Posterior vena cava (tissue), 2 donors: ENCODE results near the gene CNTFR. TPM values are rescaled to one million over a fixed set of nuclear protein-coding genes. Genes with fewer than 3 reads are reported as not detected.
A peak's percentile ranks its signal among the peaks of the same experiment; 100 is the strongest.

Experiments
- DNase-seq: peaks from one replicate; pipeline ENCODE4 v3.0.0-alpha.2; 2020; ENCODE audit warnings: low spot score
- intact Hi-C, 2 donors: fragments of 100-400 bp; cut with DNase I; formaldehyde crosslinking; loops; one replicate each; pipeline versions ENCODE4 v1.14.1 to v1.14.2; 2022 to 2023
- total RNA-seq, 2 donors: library from RNA; stranded (reverse); fragmentation: NEBNext Ultra II Directional; extraction: Animal tissue kit (Norgen Biotek cat#: 25700); gene quantifications; one replicate each; pipeline ENCODE4 v1.2.1, GENCODE V29; 2021
- donor health status: DM: yes; HTN: yes; CAD: no.
- donor health status: DM: yes; HTN: yes; CAD: no.

CNTFR gene
- total RNA-seq, 2 donors from 2014 or later = 7.0 to 15.5 TPM

GRCh38 chr9:34520096-34520495 lies 69.4 kb downstream of the CNTFR start:
- DNase-seq = no peak
- intact Hi-C loops = no loop called here

- intact Hi-C loops = no loop called here
- no peak for DNase-seq
These were observed 70.1 kb downstream of the CNTFR start for GRCh38 chr9:34519321-34520020.

DNA sequence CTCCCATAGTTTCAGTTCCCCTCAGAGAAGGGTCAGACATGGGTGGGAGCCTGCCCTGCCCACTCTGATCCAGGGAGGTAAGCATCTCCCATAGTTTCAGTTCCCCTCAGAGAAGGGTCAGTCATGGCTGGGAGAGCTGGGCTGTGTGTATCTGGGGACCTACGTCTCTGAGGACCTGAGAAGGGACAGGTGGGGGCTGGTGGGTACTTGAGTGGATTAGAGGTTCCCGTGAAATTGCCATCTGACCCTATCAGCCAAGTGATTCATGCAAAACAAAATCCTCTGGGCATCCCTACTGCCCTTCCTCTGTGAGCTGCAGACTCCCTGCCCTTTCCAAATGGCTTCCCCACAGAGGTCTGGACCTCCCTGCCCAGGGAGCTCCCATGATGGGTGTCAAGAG lies 70.6 kb downstream of the CNTFR start:
- intact Hi-C loops = no loop called here
- DNase-seq = no peak

DNA sequence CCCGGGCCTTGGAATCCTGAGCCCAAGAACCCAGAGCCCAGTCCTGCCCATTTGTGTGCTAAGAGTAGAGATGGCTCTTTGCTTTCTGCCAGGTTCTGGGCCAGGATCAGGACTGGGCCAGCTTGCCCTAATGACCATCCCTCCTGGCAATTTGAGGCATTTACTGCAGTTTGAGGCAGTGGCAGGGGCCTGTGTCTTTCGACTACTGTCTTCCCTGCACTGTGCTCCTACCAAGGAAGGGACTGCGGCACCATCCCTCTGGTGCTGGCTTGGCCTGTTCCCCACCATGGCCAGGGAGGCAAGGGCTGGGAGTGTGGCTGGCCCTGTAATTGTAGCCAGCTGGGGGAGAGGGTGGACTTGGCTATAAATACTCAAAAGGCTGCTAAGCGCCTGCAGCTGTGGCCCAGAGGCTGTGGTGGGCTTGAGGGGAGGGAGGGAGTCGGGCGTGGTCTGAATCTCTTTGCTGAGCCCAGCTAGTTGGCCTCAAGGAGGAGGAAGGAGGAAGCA lies 71.4 kb downstream of the CNTFR start:
- no peak for DNase-seq
- intact Hi-C loops = no loop called here

- intact Hi-C loops = no loop called here
- DNase-seq = no peak
These were observed 72.3 kb downstream of the CNTFR start for GRCh38 chr9:34517185-34517584.

DNA sequence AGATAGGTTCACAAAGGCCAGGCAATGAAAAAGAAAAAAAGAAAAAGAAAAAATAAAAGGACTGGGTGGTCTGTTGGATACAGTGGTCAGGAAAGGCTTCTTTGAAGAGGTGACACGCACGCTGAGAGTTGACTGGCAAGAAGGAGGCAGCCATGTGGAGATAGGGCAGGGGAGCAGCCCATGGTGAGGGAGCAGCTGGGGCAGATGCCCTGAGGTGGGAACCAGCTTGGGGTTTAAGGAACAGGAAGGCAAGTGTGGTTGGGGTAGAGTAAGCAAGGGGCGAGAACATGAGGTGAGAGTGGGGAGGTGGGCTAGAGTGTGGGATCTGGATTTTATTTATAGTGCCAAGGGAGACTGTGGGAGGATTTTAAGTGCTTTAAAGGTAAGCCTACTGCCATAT lies 73.6 kb downstream of the CNTFR start:
- intact Hi-C loops = no loop called here
- DNase-seq = no peak

DNA sequence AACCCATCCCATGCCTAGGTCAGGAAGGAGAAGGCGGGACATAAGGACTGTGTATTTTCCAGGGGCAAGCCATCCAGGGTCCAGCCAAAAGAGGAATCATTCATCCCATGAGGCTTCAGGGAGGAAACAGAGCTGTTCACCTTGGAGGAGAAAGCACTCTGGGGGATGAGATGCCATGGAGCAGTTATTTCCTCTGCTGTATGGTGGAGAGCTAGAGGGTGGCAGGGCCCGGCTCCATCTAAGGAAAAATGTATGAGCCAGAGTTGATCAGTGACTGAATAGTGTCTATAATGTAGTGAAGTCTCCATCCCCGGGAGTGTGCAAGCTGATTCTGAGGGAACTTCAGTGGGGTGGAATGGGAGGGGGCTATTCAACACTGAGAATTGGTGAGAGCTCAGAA lies 74.7 kb downstream of the CNTFR start:
- DNase-seq = peak; percentile 58

DNA sequence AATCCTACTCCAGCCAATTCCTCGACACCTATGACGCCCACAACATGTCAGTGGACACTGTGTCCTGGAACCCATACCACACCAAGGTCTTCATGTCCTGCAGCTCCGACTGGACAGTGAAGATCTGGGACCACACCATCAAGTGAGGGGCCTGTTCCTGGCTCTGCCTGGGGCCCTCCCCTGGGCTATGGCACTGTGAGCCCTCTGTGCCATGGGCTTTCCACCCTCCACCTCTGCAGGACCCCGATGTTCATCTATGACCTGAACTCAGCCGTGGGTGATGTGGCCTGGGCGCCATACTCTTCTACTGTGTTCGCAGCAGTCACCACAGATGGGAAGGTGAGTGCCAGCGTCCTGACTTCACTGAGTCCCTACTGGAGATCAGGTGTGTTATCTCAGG lies 75.1 kb downstream of the CNTFR start:
- peak; percentile 44 for DNase-seq
- intact Hi-C loops = no loop called here

More for the DNA sequence above, 74.7 kb downstream of the CNTFR start:
- intact Hi-C loops = no loop called here

- intact Hi-C loops = no loop called here
- peak; percentile 81 for DNase-seq
These were observed 75.8 kb downstream of the CNTFR start for GRCh38 chr9:34513567-34514214.

GRCh38 chr9:34512131-34513078 lies 77.1 kb downstream of the CNTFR start:
- peak; percentile 64 for DNase-seq
- intact Hi-C loops = no loop called here

DNA sequence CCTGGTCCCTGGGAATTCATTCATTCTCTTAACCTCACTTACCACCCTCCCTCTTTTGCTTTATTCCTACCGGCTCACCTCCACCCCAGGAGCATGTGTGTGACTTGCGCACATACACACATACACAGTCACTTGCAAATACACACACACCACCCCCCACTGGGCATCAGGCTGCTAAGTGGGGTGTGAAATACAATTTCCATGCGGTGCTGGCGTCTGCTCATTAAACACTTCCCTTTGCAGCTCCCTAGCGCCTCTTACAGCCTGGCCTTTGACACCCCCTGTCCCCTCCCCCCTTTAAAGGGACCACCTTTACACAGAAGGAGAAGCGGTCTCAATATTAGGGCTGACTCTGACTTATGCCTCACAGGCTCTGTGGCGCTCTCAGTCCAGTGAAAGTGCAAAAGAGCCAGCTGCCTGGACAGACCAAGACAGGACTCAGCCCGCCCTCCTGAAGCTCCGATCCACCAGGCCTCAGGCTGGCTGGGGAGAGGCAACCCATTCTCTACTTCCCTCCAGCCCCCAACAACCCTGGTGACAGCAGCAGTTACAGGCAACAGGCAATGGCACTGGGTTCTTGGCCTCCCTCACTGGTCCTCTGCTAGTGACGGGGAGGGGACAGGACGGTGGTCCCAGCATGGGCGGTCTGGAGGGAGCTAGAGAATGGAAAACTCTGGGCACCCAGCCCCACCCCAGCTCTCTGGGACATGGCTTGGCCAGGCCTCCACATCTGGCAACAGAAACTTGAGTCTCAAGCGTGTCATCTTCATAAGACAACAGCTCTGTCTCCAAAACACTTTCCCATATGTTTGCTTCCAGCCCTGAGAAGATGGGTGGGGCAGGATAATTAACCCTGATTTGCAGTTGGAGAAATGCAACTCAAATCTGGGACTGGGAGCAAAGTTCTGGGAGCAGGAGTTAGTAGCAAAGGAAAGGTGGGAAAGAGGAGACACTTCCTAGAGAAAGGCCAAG lies 78.7 kb downstream of the CNTFR start:
- DNase-seq = peak; percentile 72
- intact Hi-C loops = no loop called here

- intact Hi-C loops = loop anchor here in 1 of 2 donors (5.0 to 10.0 kb wide), 2 partner anchors 104 to 623 kb away; no protein-coding TSS in a partner anchor
- DNase-seq = peak; percentile 25
These were observed 80.6 kb downstream of the CNTFR start for GRCh38 chr9:34508951-34509350.

DNA sequence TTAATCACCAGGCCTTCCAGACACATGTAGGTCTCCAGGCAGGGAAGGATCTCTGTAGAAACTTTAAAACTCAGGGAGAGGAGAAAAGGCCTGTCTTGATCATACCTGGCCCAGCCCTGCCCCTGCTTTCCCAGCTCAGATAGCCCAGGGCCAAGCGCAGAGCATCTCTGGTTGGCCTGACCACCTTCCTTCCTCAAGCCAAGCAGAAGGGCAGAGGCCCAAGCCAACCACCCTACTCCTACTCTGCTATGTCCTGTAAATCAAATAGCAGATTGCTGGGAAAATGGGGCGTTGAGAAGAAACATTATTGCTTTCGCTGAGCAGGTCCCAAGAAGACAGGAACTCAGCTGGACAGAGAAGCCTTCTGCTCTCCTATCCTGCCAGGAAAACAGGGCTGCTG lies 81.1 kb downstream of the CNTFR start:
- DNase-seq = peak; percentile 53
- intact Hi-C loops = loop anchor here in 1 of 2 donors (5.0 to 10.0 kb wide), 2 partner anchors 104 to 624 kb away; no protein-coding TSS in a partner anchor

GRCh38 chr9:34507966-34508365 lies 81.6 kb downstream of the CNTFR start:
- intact Hi-C loops = loop anchor here in 1 of 2 donors (5.0 to 10.0 kb wide), 2 partner anchors 103 to 624 kb away; no protein-coding TSS in a partner anchor
- DNase-seq = peak; percentile 6

DNA sequence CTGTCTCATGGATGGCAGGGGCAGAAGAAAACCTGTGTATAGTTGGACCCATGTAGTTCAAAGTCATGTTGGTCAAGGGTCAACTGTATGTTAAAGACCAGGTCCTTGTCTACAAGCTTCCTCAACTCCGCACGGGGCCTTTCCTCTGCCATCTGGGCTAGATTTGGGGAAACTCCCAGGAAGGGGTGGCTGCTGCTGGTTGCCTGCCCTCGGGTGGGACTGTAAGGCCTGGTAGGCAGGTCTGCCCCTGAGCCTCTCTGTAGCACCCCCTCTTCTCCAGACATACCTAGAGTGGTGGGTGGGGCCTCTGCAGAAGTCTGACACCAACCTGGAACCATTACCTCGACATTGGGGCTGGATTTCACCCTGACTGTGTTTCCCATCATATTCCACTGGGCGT lies 82.0 kb downstream of the CNTFR start:
- DNase-seq = peak; percentile 22
- intact Hi-C loops = loop anchor here in 1 of 2 donors (5.0 to 10.0 kb wide), 2 partner anchors 103 to 625 kb away; no protein-coding TSS in a partner anchor

DNA sequence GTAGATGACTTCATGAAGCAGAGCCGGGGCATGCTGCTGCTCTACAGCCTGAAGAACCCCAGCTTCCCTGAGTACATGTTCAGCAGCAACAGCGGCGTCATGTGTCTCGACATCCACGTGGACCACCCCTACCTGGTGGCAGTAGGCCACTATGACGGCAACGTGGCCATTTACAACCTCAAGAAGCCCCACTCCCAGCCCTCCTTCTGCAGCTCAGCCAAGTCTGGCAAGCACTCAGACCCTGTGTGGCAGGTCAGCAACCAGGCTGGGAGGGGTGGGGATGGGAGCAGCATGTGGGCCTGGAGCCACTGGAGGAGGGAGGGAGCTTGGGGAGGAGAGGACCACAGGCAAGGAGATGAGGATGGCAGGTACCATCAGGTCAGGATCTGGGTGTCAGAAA lies 82.9 kb downstream of the CNTFR start:
- intact Hi-C loops = loop anchor here in 1 of 2 donors (5.0 to 10.0 kb wide), 2 partner anchors 102 to 626 kb away; no protein-coding TSS in a partner anchor
- DNase-seq = peak; percentile 60

- intact Hi-C loops = loop anchor here in 1 of 2 donors (5.0 to 10.0 kb wide), 2 partner anchors 101 to 627 kb away; no protein-coding TSS in a partner anchor
- peak; percentile 67 for DNase-seq
These were observed 84.0 kb downstream of the CNTFR start for GRCh38 chr9:34505370-34506120.
